ENCODE measurements around the gene TMEM167A. TPM values are rescaled to one million over a fixed set of nuclear protein-coding genes. Genes with fewer than 3 reads are reported as not detected.

The TMEM167A gene
- total and polyA plus RNA-seq, 2 experiments from 2014 or later: 179 to 267 TPM

GRCh38 chr5:83092619-83093018 lies 15.4 kb upstream of the TMEM167A start:
- H2AFZ ChIP-seq: no peak overlapping the region
- H4K20me1 ChIP-seq (replicated peaks; ENCODE audit: insufficient read depth): no peaks in the 10 kb centered on the region
- H3K4me2 ChIP-seq: no peak overlapping the region
- H3K27me3 ChIP-seq (ENCODE audit: insufficient read depth): no peaks in the 10 kb centered on the region
- H3K9me2 ChIP-seq (ENCODE audit: insufficient read depth): peaks cover 7% of the 10 kb centered on the region; the same call in 1 of the 2 replicates
- H3K9me3 Mint-ChIP-seq: peaks cover 31% of the 10 kb centered on the region
- no peak overlapping the region for H3K27ac ChIP-seq (ENCODE audit: low read depth)
- H3K4me3 ChIP-seq: no peak overlapping the region
- H3K4me3 Mint-ChIP-seq: no peak overlapping the region
- TF ChIP-seq STAT1 (IDR thresholded peaks at IDR 0.05; ENCODE audit: unreplicated experiment): no peak
- TF ChIP-seq JUNB (IDR thresholded peaks at IDR 0.05; ENCODE audit: unreplicated experiment): no peak
- no peak for TF ChIP-seq CREB1 (CRISPR knock-in tag; IDR thresholded peaks at IDR 0.05; ENCODE audit: low read depth)
- TF ChIP-seq REST (IDR thresholded peaks at IDR 0.05; ENCODE audit: unreplicated experiment): no peak
- no peak for TF ChIP-seq ETS1 (IDR thresholded peaks at IDR 0.05)
- TF ChIP-seq ZNF114 (CRISPR knock-in tag; IDR thresholded peaks at IDR 0.05): no peak
- TF ChIP-seq NANOG (IDR thresholded peaks at IDR 0.05; ENCODE audit: borderline replicate concordance): no peak
- TF ChIP-seq EZH2 (IDR thresholded peaks at IDR 0.05; ENCODE audit: low read depth, unreplicated experiment): no peak
- TF ChIP-seq EZH2phosphoT487 (IDR thresholded peaks at IDR 0.05; ENCODE audit: unreplicated experiment): no peak
- TF ChIP-seq, protein P1, sequence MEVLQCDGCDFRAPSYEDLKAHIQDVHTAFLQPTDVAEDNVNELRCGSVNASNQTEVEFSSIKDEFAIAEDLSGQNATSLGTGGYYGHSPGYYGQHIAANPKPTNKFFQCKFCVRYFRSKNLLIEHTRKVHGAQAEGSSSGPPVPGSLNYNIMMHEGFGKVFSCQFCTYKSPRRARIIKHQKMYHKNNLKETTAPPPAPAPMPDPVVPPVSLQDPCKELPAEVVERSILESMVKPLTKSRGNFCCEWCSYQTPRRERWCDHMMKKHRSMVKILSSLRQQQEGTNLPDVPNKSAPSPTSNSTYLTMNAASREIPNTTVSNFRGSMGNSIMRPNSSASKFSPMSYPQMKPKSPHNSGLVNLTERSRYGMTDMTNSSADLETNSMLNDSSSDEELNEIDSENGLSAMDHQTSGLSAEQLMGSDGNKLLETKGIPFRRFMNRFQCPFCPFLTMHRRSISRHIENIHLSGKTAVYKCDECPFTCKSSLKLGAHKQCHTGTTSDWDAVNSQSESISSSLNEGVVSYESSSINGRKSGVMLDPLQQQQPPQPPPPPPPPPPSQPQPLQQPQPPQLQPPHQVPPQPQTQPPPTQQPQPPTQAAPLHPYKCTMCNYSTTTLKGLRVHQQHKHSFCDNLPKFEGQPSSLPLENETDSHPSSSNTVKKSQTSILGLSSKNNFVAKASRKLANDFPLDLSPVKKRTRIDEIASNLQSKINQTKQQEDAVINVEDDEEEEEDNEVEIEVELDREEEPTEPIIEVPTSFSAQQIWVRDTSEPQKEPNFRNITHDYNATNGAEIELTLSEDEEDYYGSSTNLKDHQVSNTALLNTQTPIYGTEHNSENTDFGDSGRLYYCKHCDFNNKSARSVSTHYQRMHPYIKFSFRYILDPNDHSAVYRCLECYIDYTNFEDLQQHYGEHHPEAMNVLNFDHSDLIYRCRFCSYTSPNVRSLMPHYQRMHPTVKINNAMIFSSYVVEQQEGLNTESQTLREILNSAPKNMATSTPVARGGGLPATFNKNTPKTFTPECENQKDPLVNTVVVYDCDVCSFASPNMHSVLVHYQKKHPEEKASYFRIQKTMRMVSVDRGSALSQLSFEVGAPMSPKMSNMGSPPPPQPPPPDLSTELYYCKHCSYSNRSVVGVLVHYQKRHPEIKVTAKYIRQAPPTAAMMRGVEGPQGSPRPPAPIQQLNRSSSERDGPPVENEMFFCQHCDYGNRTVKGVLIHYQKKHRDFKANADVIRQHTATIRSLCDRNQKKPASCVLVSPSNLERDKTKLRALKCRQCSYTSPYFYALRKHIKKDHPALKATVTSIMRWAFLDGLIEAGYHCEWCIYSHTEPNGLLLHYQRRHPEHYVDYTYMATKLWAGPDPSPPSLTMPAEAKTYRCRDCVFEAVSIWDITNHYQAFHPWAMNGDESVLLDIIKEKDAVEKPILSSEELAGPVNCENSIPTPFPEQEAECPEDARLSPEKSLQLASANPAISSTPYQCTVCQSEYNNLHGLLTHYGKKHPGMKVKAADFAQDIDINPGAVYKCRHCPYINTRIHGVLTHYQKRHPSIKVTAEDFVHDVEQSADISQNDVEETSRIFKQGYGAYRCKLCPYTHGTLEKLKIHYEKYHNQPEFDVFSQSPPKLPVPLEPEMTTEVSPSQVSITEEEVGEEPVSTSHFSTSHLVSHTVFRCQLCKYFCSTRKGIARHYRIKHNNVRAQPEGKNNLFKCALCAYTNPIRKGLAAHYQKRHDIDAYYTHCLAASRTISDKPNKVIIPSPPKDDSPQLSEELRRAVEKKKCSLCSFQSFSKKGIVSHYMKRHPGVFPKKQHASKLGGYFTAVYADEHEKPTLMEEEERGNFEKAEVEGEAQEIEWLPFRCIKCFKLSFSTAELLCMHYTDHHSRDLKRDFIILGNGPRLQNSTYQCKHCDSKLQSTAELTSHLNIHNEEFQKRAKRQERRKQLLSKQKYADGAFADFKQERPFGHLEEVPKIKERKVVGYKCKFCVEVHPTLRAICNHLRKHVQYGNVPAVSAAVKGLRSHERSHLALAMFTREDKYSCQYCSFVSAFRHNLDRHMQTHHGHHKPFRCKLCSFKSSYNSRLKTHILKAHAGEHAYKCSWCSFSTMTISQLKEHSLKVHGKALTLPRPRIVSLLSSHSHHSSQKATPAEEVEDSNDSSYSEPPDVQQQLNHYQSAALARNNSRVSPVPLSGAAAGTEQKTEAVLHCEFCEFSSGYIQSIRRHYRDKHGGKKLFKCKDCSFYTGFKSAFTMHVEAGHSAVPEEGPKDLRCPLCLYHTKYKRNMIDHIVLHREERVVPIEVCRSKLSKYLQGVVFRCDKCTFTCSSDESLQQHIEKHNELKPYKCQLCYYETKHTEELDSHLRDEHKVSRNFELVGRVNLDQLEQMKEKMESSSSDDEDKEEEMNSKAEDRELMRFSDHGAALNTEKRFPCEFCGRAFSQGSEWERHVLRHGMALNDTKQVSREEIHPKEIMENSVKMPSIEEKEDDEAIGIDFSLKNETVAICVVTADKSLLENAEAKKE (CRISPR knock-in tag; IDR thresholded peaks at IDR 0.05): no peak
- no peak for TF ChIP-seq POLR2AphosphoS5 (IDR thresholded peaks at IDR 0.05; ENCODE audit: low read depth)
- no peak for TF ChIP-seq CTCF (conservative IDR thresholded peaks at IDR 0.05; ENCODE audit: low read depth in 2 of 2)
- TF ChIP-seq ZNF331 (CRISPR knock-in tag; IDR thresholded peaks at IDR 0.05; ENCODE audit: low read depth): no peak
- H3K36me3 ChIP-seq (ENCODE audit: insufficient read depth): peaks cover 10% of the 10 kb centered on the region; the same call in 1 of the 2 replicates
- H3K36me3 Mint-ChIP-seq (ENCODE audit: low read depth): peaks cover 40% of the 10 kb centered on the region
- no peak overlapping the region for H3K27ac Mint-ChIP-seq
- H3K27me3 Mint-ChIP-seq (ENCODE audit: insufficient read depth, low read depth, poor library complexity): peaks cover 1% of the 10 kb centered on the region
- no peak for ATAC-seq
- DNase-seq (ENCODE audit: low spot score): no peak
- H3F3A ChIP-seq (replicated peaks; ENCODE audit: low read depth): no peaks in the 10 kb centered on the region
- H3K79me2 ChIP-seq (replicated peaks; ENCODE audit: insufficient read depth): no peaks in the 10 kb centered on the region; the same call in none of the 2 replicates
- no peaks in the 10 kb centered on the region for H3K4me1 ChIP-seq (ENCODE audit: insufficient read depth)
- H3K4me1 Mint-ChIP-seq: peaks cover under 1% of the 10 kb centered on the region; the same call in 2 of the 3 replicates

Measured in GM23338 (cell line).